GM12865 (cell line): ENCODE results near the gene PPP6R1.

Experiments used
- DNase-seq: peaks from one replicate; pipeline ENCODE4 v3.0.0; 2010; ENCODE audit warnings: low read depth
- H3K4me3 ChIP-seq: 2 replicates; pipeline ENCODE4 v1.5.1; 2011; ENCODE audit warnings: mild to moderate bottlenecking, low read depth, low read length, control low read depth
- TF ChIP-seq, protein P1 (sequence below): IDR thresholded peaks from 2 replicates; pipeline ENCODE4 v1.5.1; 2011; ENCODE audit warnings: low read length, control low read depth, low read depth, inconsistent platforms; ENCODE audit not compliant: insufficient read depth; ENCODE audit errors: missing control alignments

The PPP6R1 gene

DNA sequence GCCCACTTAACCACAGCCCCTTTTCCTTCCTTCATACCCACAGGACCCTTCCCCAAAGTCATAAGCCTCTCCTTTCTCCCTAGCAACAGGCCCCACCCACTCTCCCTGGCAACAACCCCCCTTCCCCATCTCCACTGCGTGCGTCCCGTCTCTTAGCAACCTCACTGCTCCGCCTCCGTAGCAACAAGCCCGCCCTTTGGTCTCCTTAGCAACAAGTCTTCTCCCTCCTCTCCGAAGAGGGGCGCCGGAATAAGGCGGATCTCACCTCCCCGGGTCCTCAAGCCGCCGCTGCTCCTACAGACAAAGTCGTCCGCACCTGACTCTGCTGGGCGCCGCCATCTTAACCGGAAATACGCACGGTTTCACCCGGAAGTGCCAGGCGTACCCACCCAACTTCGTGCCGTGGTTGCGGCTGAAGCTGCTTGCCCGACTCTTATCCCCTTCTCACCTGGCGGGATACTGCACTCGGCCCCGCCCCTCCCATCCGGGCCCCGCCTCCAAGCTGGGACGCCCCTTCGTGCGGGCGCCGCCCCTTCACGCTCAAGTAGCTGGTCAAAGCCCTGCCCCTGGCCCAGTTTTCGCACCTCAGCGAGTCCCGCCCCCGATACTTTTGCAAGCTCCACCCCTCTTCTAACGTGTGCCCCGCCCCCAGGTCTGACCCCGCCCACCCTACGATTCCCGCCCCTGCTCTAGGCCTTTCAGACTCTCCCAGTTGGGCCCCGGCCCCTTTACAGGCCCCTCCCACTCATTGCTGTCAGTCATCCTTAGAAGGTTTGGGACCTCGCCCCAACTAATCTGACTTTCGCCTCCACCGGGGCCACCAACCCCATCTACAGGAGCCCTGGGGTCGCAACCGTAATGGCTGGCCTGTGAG lies 21.2 kb upstream of the PPP6R1 start, which contains the start of gene HSPBP1:
Gene HSPBP1, minus strand, starts transcription at position 341 of the 874 bp plus-strand sequence. CDS start 502 bp downstream, outside the sequence.
- TF ChIP-seq, protein P1, sequence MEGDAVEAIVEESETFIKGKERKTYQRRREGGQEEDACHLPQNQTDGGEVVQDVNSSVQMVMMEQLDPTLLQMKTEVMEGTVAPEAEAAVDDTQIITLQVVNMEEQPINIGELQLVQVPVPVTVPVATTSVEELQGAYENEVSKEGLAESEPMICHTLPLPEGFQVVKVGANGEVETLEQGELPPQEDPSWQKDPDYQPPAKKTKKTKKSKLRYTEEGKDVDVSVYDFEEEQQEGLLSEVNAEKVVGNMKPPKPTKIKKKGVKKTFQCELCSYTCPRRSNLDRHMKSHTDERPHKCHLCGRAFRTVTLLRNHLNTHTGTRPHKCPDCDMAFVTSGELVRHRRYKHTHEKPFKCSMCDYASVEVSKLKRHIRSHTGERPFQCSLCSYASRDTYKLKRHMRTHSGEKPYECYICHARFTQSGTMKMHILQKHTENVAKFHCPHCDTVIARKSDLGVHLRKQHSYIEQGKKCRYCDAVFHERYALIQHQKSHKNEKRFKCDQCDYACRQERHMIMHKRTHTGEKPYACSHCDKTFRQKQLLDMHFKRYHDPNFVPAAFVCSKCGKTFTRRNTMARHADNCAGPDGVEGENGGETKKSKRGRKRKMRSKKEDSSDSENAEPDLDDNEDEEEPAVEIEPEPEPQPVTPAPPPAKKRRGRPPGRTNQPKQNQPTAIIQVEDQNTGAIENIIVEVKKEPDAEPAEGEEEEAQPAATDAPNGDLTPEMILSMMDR, result no peak
- DNase-seq, result peak; percentile 98
- H3K4me3 ChIP-seq, result peak within 1 kb of the TSS; percentile 76

DNA sequence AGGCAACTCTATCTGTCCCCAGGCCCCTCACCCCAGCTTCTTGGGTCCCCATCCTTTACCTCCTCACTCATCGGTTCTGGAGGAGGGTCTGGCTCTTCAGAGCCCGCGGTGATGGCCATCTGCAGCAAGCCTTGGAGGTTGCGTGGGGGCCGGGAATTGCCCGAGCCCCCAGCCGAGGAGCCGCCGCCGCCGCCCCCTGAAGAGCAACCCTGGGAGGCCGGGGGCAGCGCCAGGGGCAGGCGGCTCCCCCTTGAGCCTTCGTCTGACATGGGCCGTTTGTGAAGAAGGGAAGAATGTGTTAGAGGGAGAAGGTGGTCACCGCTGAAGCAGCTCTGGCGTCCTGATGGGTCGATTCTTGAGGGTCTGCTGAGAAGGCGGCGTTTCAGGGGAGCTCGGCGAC lies 20.5 kb upstream of the PPP6R1 start:
- TF ChIP-seq, protein P1, result no peak
- H3K4me3 ChIP-seq, result peak overlapping the region; percentile 76
- DNase-seq, result no peak

DNA sequence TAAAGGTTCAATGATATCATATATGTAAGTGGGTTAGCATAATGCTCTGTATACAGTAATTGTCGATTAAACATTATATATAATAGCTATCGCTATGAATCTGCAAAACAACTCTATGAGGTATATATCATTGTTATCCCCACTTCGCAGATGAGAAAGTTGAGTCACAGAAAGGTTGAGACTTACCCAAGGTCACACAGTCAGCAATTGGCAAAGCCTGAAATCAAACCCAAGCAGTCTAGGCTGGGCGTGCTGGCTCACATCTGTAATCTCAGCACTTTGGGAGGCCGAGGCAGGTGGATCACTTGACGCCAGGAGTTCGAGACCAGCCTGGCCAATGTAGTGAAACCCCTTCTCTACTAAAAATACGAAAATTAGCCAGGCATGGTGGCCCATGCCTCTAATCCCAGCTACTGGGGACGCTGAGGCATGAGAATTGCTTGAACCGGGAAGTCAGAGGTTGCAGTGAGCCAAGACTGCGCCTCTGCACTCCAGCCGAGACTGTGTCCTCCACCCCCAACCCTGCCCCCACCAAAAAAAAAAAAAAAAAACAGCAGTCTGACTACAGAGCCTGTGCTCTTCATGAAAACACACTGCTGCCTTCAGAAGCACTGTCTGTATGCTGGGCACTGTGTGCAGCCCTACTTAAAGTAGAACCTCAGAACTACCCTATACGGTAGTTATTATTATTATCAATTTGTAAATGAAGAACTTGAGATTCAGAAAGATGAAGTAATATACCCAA lies 19.7 kb upstream of the PPP6R1 start:
- TF ChIP-seq, protein P1, result no peak
- DNase-seq, result no peak
- no peak overlapping the region for H3K4me3 ChIP-seq

DNA sequence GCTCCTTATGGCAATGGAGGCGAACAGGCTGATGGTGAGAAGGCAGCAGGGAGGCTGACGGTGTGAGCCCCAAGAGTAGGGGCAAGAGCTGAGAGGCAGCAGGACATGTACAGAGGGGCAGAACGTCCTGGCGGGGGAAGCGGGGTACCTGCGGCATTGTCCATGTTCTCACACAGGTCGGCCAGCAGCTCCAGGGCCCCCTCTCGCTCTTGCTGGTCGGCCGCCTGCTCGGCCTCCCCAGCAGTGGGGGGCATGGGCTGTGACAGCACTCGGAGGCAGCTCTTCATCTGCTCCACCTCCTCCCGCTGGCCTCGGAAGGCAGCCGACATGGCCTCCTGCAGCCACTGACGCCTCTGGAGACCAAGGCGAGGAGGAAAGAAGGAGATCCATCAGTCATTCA lies 18.7 kb upstream of the PPP6R1 start:
- H3K4me3 ChIP-seq, result no peak overlapping the region
- DNase-seq, result no peak
- TF ChIP-seq, protein P1, result no peak

DNA sequence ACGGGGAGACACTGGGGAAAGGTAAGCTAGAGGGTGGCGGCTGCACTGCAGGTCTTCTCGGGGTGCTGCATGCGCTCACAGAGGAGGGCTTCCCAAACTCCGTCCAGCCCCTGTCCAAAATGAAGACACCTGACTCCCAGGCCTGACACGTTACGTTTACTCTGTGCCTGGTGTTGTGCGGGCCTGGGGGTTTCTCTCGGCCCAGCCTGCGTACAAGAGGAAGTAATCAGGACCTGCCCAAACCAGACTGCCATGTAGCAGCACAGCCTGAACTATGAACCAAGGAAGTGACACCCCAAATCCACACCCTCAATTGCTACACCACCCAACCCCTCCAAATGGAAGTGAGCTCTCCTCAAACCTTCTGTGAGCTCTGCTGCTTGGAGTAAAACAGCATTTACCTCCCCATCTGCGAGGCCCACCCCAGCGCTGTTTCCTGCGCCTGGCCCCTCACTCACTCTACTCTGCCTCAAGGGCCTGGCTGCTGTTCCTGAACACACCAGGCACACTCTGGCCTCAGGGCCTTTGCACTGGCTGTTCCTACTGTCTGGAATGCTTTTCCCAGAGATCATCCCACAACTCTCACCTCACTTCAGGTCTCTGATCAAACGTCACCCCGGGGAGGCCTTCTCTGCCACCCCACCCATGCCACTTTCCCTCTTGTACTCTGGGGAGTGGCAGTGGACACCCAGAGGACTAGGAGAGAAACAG lies 18.1 kb upstream of the PPP6R1 start:
- peak overlapping the region; percentile 31 for H3K4me3 ChIP-seq
- DNase-seq, result peak; percentile 52
- TF ChIP-seq, protein P1, result no peak

DNA sequence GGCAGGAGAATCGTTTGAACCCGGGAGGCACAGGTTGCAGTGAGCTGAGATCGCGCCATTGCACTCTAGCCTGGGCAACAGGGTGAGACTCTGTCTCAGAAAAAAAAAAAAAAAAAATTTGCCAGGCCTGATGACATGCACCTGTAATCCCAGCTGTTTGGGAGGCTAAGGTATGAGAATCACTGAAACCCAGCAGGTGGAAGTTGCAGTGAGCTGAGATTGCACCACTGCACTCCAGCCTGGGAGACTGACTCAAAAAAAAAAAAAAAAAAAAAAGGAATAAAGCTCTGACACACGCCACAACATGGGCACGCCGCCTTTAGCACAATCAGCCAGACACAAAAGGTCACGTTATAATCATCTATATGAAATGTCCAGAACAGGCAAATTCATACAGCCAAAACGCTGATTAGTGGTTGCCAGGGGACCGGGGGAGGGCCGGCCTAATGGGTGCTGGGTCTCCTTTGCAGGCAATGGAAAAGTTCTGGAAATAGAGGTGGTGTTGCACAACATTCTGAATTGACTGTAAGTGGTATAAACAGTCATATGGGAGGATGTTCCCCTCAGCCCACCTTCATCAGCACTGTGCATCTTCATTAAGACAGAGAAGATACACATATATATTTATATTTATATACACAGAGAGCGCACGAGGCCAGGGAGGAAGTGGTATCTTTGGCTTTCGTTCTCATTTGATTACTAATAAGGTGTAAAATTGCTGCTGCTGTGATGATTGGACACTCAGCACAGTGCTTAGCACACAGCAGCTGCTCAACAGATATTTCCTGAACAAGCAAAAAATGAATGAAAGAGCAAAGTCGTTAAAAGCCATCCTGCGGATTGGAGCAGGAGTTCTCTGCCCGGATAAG lies 17.3 kb upstream of the PPP6R1 start:
- H3K4me3 ChIP-seq, result peak overlapping the region; percentile 31
- TF ChIP-seq, protein P1, result no peak
- DNase-seq, result peak; percentile 83
